T-cell (primary cell): ENCODE measurements around the gene PREPL. TPM values are rescaled to one million over a fixed set of nuclear protein-coding genes. Genes with fewer than 3 reads are reported as not detected.
"Not testable (repeated sequence)": the region's sequence is repeated elsewhere in the genome, so short reads cannot be mapped to it uniquely, and the experiment has no call there.

Source experiments
- ATAC-seq, 4 experiments: fragments of 200-7000 bp in 3 of 4; fragments of 150-1000 bp in 1 of 4; cut with Tn5 transposase; replicated peaks in 1 of 4; 1 replicate in 3 of 4; 2 replicates in 1 of 4; pipeline ENCODE4 v1.10.0; 2021; ENCODE audit warnings: moderate library complexity in 3 of 4, mild to moderate bottlenecking in 2 of 4, moderate number of reproducible peaks in 1 of 4
- CTCF ChIA-PET, 2 donors: fragments of 300-600 bp; sonication (Branson Sonifier 250); formaldehyde crosslinking; loops; one replicate each; lab custom pipeline; 2022; ENCODE audit warnings: antibody characterized with exemption in 2 of 2; lab: Charles Lee
- POLR2A ChIA-PET, 2 donors: fragments of 300-600 bp; sonication (Branson Sonifier 250); formaldehyde crosslinking; loops; one replicate each; lab custom pipeline; 2022; ENCODE audit warnings: antibody characterized with exemption in 2 of 2; lab: Charles Lee
- DNase-seq, 35 experiments: peaks; one replicate each; pipeline versions ENCODE4 v3.0.0 to v3.0.0-alpha.2; 2013 to 2023
- H3K27ac ChIP-seq: one replicate; pipeline ENCODE4 v1.5.1; 2013; ENCODE audit warnings: low read length
- H3K27me3 ChIP-seq, 2 experiments: replicated peaks in 1 of 2; 1 replicate in 1 of 2; 2 replicates in 1 of 2; pipeline versions ENCODE4 v1.6.1 to v1.7.0; 2013; ENCODE audit warnings: low read length in 1 of 2, mixed read lengths in 1 of 2; ENCODE audit not compliant: control insufficient read depth in 2 of 2, insufficient read depth in 2 of 2; ENCODE audit errors: extremely low read depth in 1 of 2
- H3K36me3 ChIP-seq, 2 donors: 1 replicate in 1 of 2; 2 replicates in 1 of 2; pipeline versions ENCODE4 v1.6.1 to v1.7.0; 2013; ENCODE audit warnings: low read length in 1 of 2; ENCODE audit not compliant: control insufficient read depth in 2 of 2, insufficient read depth in 1 of 2; ENCODE audit errors: extremely low read depth in 1 of 2
- H3K4me1 ChIP-seq, 2 experiments: 1 replicate in 1 of 2; 2 replicates in 1 of 2; pipeline versions ENCODE4 v1.6.1 to v1.7.0; 2013; ENCODE audit warnings: low read length in 2 of 2, mixed read lengths in 1 of 2; ENCODE audit not compliant: insufficient read depth in 2 of 2, control insufficient read depth in 1 of 2; ENCODE audit errors: extremely low read depth in 1 of 2
- H3K4me3 ChIP-seq, 2 donors: 1 replicate in 1 of 2; 2 replicates in 1 of 2; pipeline versions ENCODE4 v1.5.1 to v1.7.0; 2013; ENCODE audit warnings: mild to moderate bottlenecking in 2 of 2, low read length in 1 of 2, moderate library complexity in 1 of 2; ENCODE audit not compliant: control insufficient read depth in 1 of 2; ENCODE audit errors: extremely low read depth in 1 of 2
- H3K9me3 ChIP-seq: 2 replicates; pipeline ENCODE4 v1.7.0; 2013
- H3K27ac Mint-ChIP-seq, 2 donors: one replicate each; pipeline ENCODE4 v1.8.0; 2020 to 2021; ENCODE audit warnings: mild to moderate bottlenecking in 2 of 2, mixed read lengths in 2 of 2
- H3K27me3 Mint-ChIP-seq, 2 donors: one replicate each; pipeline ENCODE4 v1.8.0; 2021 to 2022; ENCODE audit warnings: mixed read lengths in 2 of 2
- H3K36me3 Mint-ChIP-seq: one replicate; pipeline ENCODE4 v1.8.0; 2021; ENCODE audit warnings: mixed read lengths
- H3K4me1 Mint-ChIP-seq, 3 donors: one replicate each; pipeline ENCODE4 v1.8.0; 2020 to 2022; ENCODE audit warnings: mixed read lengths in 3 of 3, mild to moderate bottlenecking in 1 of 3
- H3K4me3 Mint-ChIP-seq, 3 donors: one replicate each; pipeline ENCODE4 v1.8.0; 2020 to 2022; ENCODE audit warnings: mild to moderate bottlenecking in 3 of 3, mixed read lengths in 3 of 3, moderate library complexity in 3 of 3
- H3K9me3 Mint-ChIP-seq, 3 donors: one replicate each; pipeline ENCODE4 v1.8.0; 2020 to 2022; ENCODE audit warnings: mixed read lengths in 3 of 3
- WGBS: methylation state at CpG from one replicate; pipeline ENCODE4 v1.1.5; 2013; ENCODE audit warnings: missing lambda C conversion rate; ENCODE audit not compliant: insufficient coverage; 5-methylcytosine and 5-hydroxymethylcytosine counted together
- total RNA-seq, 35 experiments: library from RNA in 6 of 35; stranded (reverse) in 6 of 35; fragments of 120-200 nt in 1 of 35; gene quantifications; one replicate each; pipeline versions ENCODE4 v1.2.1 to v1.2.4 and lab custom pipeline; 2013 to 2026

PREPL gene
- total RNA-seq, 5 donors from 2014 or later (not counting 1 experiment from before 2014, with no cell fraction given): 27.7 to 33.3 (median 30.7) TPM

GRCh38 chr2:44388877-44389276, 27.6 kb upstream of the PREPL start:
- WGBS: 48% methylated on average over 3 of the region's 4 CpGs
- Histone ChIP-seq H3K36me3 (no peaks in the 10 kb centered on the region), H3K27ac (no peak overlapping the region), H3K9me3 (no peaks in the 10 kb centered on the region), H3K4me3 (no peak overlapping the region), H3K4me1 (no peaks in the 10 kb centered on the region), H3K27me3 (no peaks in the 10 kb centered on the region)
- Mint-ChIP-seq H3K4me3 (no peak overlapping the region), H3K27me3 (no peaks in the 10 kb centered on the region), H3K4me1 (peaks cover 21 to 35% (median 27%) of the 10 kb centered on the region in 3 donors), H3K36me3 (peaks cover 35% of the 10 kb centered on the region), H3K9me3 (peaks cover 7 to 19% (median 10%) of the 10 kb centered on the region in 3 donors), H3K27ac (no peak overlapping the region)
- ChIA-PET POLR2A (no interaction called here), CTCF (no interaction called here)
- no peak for DNase-seq
- ATAC-seq: no peak

GRCh38 chr2:44385226-44385625, 23.9 kb upstream of the PREPL start:
- DNase-seq, H3K27me3 ChIP-seq, ATAC-seq, H3K27ac Mint-ChIP-seq, H3K27me3 Mint-ChIP-seq, H3K9me3 ChIP-seq, H3K36me3 ChIP-seq, H3K27ac ChIP-seq, H3K4me3 Mint-ChIP-seq, H3K4me1 ChIP-seq, CTCF ChIA-PET, POLR2A ChIA-PET, H3K4me3 ChIP-seq: not testable (repeated sequence)
- WGBS: no CpG with 5 or more reads among the region's 2 CpGs
- peaks cover 21 to 35% (median 27%) of the 10 kb centered on the region in 3 donors for H3K4me1 Mint-ChIP-seq
- H3K36me3 Mint-ChIP-seq: peaks cover 52% of the 10 kb centered on the region
- H3K9me3 Mint-ChIP-seq: peaks cover 7 to 19% (median 10%) of the 10 kb centered on the region in 3 donors

GRCh38 chr2:44377486-44377885, 16.2 kb upstream of the PREPL start:
- Histone ChIP-seq H3K4me1 (no peaks in the 10 kb centered on the region), H3K4me3 (no peak overlapping the region), H3K9me3 (no peaks in the 10 kb centered on the region), H3K27ac (no peak overlapping the region), H3K27me3 (no peaks in the 10 kb centered on the region), H3K36me3 (peaks cover 4 to 9% of the 10 kb centered on the region in 2 donors)
- peaks cover 34% of the 10 kb centered on the region for H3K36me3 Mint-ChIP-seq
- WGBS: no CpG with 5 or more reads among the region's 2 CpGs
- H3K27ac Mint-ChIP-seq: no peak overlapping the region
- CTCF ChIA-PET: interaction anchor here in 1 of 2 donors (0.6 to 1.5 kb wide), 2 partner anchors 10 to 15 kb away, joined by 3 to 4 read pairs; no protein-coding TSS in a partner anchor
- POLR2A ChIA-PET: no interaction called here
- no peak for ATAC-seq
- H3K27me3 Mint-ChIP-seq: no peaks in the 10 kb centered on the region
- DNase-seq: no peak
- no peaks in the 10 kb centered on the region for H3K9me3 Mint-ChIP-seq
- peaks cover 0 to 18% (median 2%) of the 10 kb centered on the region in 3 donors for H3K4me1 Mint-ChIP-seq
- H3K4me3 Mint-ChIP-seq: no peak overlapping the region

- Histone ChIP-seq H3K27me3 (no peaks in the 10 kb centered on the region), H3K9me3 (no peaks in the 10 kb centered on the region), H3K36me3 (peaks cover 4 to 9% of the 10 kb centered on the region in 2 donors), H3K4me1 (no peaks in the 10 kb centered on the region), H3K4me3 (no peak overlapping the region), H3K27ac (no peak overlapping the region)
- Mint-ChIP-seq H3K4me3 (no peak overlapping the region), H3K27ac (no peak overlapping the region), H3K9me3 (no peaks in the 10 kb centered on the region), H3K27me3 (no peaks in the 10 kb centered on the region), H3K36me3 (peaks cover 19% of the 10 kb centered on the region), H3K4me1 (peaks cover 11 to 20% (median 18%) of the 10 kb centered on the region in 3 donors)
- POLR2A ChIA-PET: no interaction called here
- WGBS: no CpG with 5 or more reads among the region's 3 CpGs
- ATAC-seq (no peak), DNase-seq (no peak)
- CTCF ChIA-PET: no interaction called here
Measured at GRCh38 chr2:44372246-44372645, 11.0 kb upstream of the PREPL start.

- CTCF ChIA-PET: interaction anchor here in 1 of 2 donors (0.8 kb wide), 1 partner anchor 9 kb away, joined by 3 read pairs; no protein-coding TSS in a partner anchor
Measured at GRCh38 chr2:44371445-44371844, 10.2 kb upstream of the PREPL start.

GRCh38 chr2:44369392-44369791, 8.1 kb upstream of the PREPL start:
- peaks cover 21 to 35% (median 28%) of the 10 kb centered on the region in 3 donors for H3K4me1 Mint-ChIP-seq
- Histone ChIP-seq H3K9me3 (no peaks in the 10 kb centered on the region), H3K27ac (no peak overlapping the region), H3K27me3 (no peaks in the 10 kb centered on the region), H3K36me3 (no peaks in the 10 kb centered on the region), H3K4me1 (no peaks in the 10 kb centered on the region), H3K4me3 (no peak overlapping the region)
- peak in 1 of 4 experiments; percentile 40 for ATAC-seq
- POLR2A ChIA-PET: no interaction called here
- H3K4me3 Mint-ChIP-seq: no peak overlapping the region
- DNase-seq: no peak
- no peak overlapping the region for H3K27ac Mint-ChIP-seq
- H3K36me3 Mint-ChIP-seq: peaks cover 17% of the 10 kb centered on the region
- no peaks in the 10 kb centered on the region for H3K9me3 Mint-ChIP-seq
- CTCF ChIA-PET: interaction anchor here (0.5 to 1.7 kb wide), 3 partner anchors 10 to 291 kb away, joined by 3 to 9 read pairs (median 9); no protein-coding TSS in a partner anchor
- H3K27me3 Mint-ChIP-seq: no peaks in the 10 kb centered on the region

More at GRCh38 chr2:44371445-44371844, 10.2 kb upstream of the PREPL start:
- no peak overlapping the region for H3K27ac ChIP-seq
- no peaks in the 10 kb centered on the region for H3K9me3 ChIP-seq
- Mint-ChIP-seq H3K9me3 (no peaks in the 10 kb centered on the region), H3K36me3 (peaks cover 14% of the 10 kb centered on the region), H3K27me3 (no peaks in the 10 kb centered on the region), H3K27ac (no peak overlapping the region), H3K4me3 (no peak overlapping the region), H3K4me1 (peaks cover 11 to 25% (median 16%) of the 10 kb centered on the region in 3 donors)
- no peak for ATAC-seq
- no peaks in the 10 kb centered on the region for H3K27me3 ChIP-seq
- no peaks in the 10 kb centered on the region for H3K4me1 ChIP-seq
- DNase-seq: no peak
- H3K4me3 ChIP-seq: no peak overlapping the region
- POLR2A ChIA-PET: interaction anchor here in 1 of 2 donors (0.7 to 1.5 kb wide), 2 partner anchors 9 to 18 kb away, joined by 3 read pairs; no protein-coding TSS in a partner anchor
- peaks cover 4 to 5% of the 10 kb centered on the region in 2 donors for H3K36me3 ChIP-seq
